H9 (cell line): ENCODE data around the gene PTPRC. TPM values are rescaled to one million over a fixed set of nuclear protein-coding genes. Genes with fewer than 3 reads are reported as not detected.

Source experiments
- DNase-seq: peaks from one replicate; pipeline ENCODE4 v3.0.0-alpha.2; 2017
- H2AFZ ChIP-seq: one replicate; pipeline ENCODE4 v1.6.1; 2013; ENCODE audit warnings: mild to moderate bottlenecking, low read length, control low read depth, moderate library complexity
- H2AK5ac ChIP-seq: 2 replicates; pipeline ENCODE4 v1.6.1; 2013; ENCODE audit warnings: low read length, control low read depth, mixed read lengths; ENCODE audit not compliant: insufficient read length
- H2BK120ac ChIP-seq: one replicate; pipeline ENCODE4 v1.6.1; 2013; ENCODE audit warnings: low read depth, mild to moderate bottlenecking, low read length, control low read depth, inconsistent platforms; ENCODE audit not compliant: poor library complexity, severe bottlenecking
- H2BK12ac ChIP-seq: 2 replicates; pipeline ENCODE4 v1.6.1; 2013; ENCODE audit warnings: low read length, control low read depth, mixed read lengths, low read depth; ENCODE audit not compliant: insufficient read length
- H2BK15ac ChIP-seq: 2 replicates; pipeline ENCODE4 v1.6.1; 2013; ENCODE audit warnings: low read depth, low read length, control low read depth
- H2BK20ac ChIP-seq: one replicate; pipeline ENCODE4 v1.6.1; 2013; ENCODE audit warnings: low read depth, mild to moderate bottlenecking, low read length, control low read depth, inconsistent platforms; ENCODE audit not compliant: poor library complexity, severe bottlenecking
- H2BK5ac ChIP-seq: 2 replicates; pipeline ENCODE4 v1.6.1; 2013; ENCODE audit warnings: low read length, control low read depth, mixed read lengths; ENCODE audit not compliant: insufficient read length
- H3K14ac ChIP-seq: 2 replicates; pipeline ENCODE4 v1.6.1; 2013; ENCODE audit warnings: low read length, control low read depth; ENCODE audit not compliant: insufficient read depth
- H3K18ac ChIP-seq: 2 replicates; pipeline ENCODE4 v1.6.1; 2013; ENCODE audit warnings: low read depth, mild to moderate bottlenecking, mixed read lengths, low read length, control low read depth; ENCODE audit not compliant: insufficient read length
- H3K23ac ChIP-seq: 2 replicates; pipeline ENCODE4 v1.6.1; 2013; ENCODE audit warnings: low read length, control low read depth, mixed read lengths, low read depth; ENCODE audit not compliant: insufficient read length
- H3K23me2 ChIP-seq: 2 replicates; pipeline ENCODE4 v1.6.1; 2013; ENCODE audit warnings: low read depth, mild to moderate bottlenecking, mixed read lengths, low read length, control low read depth; ENCODE audit not compliant: insufficient read length, poor library complexity, severe bottlenecking
- H3K27ac ChIP-seq: 2 replicates; pipeline ENCODE4 v1.5.1; 2013; ENCODE audit warnings: low read length, control low read depth, mixed read lengths, low read depth; ENCODE audit not compliant: insufficient read length
- H3K27me3 ChIP-seq: 2 replicates; pipeline ENCODE4 v1.6.1; 2013; ENCODE audit warnings: low read length, control low read depth, inconsistent platforms; ENCODE audit not compliant: insufficient read depth
- H3K4ac ChIP-seq: 2 replicates; pipeline ENCODE4 v1.6.1; 2013; ENCODE audit warnings: low read depth, mild to moderate bottlenecking, control low read depth, inconsistent platforms, low read length, moderate library complexity
- H3K4me1 ChIP-seq: 2 replicates; pipeline ENCODE4 v1.6.1; 2013; ENCODE audit warnings: low read length, control low read depth, inconsistent platforms; ENCODE audit not compliant: insufficient read depth
- H3K4me2 ChIP-seq: 2 replicates; pipeline ENCODE4 v1.6.1; 2013; ENCODE audit warnings: low read length, control low read depth, mixed read lengths; ENCODE audit not compliant: insufficient read length, insufficient read depth
- H3K56ac ChIP-seq: 2 replicates; pipeline ENCODE4 v1.6.1; 2013; ENCODE audit warnings: low read depth, mild to moderate bottlenecking, mixed read lengths, low read length, control low read depth; ENCODE audit not compliant: insufficient read length
- H3K79me1 ChIP-seq: 2 replicates; pipeline ENCODE4 v1.6.1; 2013; ENCODE audit warnings: low read depth, mild to moderate bottlenecking, moderate library complexity, low read length, control low read depth, inconsistent platforms; ENCODE audit not compliant: insufficient read depth, poor library complexity, severe bottlenecking
- H3K79me2 ChIP-seq: 2 replicates; pipeline ENCODE4 v1.6.1; 2013; ENCODE audit warnings: low read length, control low read depth, inconsistent platforms; ENCODE audit not compliant: insufficient read depth
- H3K9ac ChIP-seq: 2 replicates; pipeline ENCODE4 v1.6.1; 2013; ENCODE audit warnings: low read length, control low read depth, mixed read lengths; ENCODE audit not compliant: insufficient read length; ENCODE audit errors: extremely low read depth
- H3K9me3 ChIP-seq: one replicate; pipeline ENCODE4 v1.6.1; 2013; ENCODE audit warnings: low read depth, low read length, inconsistent platforms; ENCODE audit not compliant: control insufficient read depth
- H3T11ph ChIP-seq: one replicate; pipeline ENCODE4 v1.6.1; 2013; ENCODE audit warnings: mild to moderate bottlenecking, low read length, control low read depth, inconsistent platforms
- H4K20me1 ChIP-seq: one replicate; pipeline ENCODE4 v1.6.1; 2013; ENCODE audit not compliant: control insufficient read depth, insufficient read length, insufficient read depth
- H4K5ac ChIP-seq: 2 replicates; pipeline ENCODE4 v1.6.1; 2013; ENCODE audit warnings: low read depth, mild to moderate bottlenecking, mixed read lengths, low read length, control low read depth; ENCODE audit not compliant: insufficient read length
- H4K8ac ChIP-seq: replicated peaks from 2 replicates; pipeline ENCODE4 v1.6.1; 2013; ENCODE audit warnings: low read length, control low read depth, mixed read lengths, low read depth; ENCODE audit not compliant: insufficient read length
- H4K91ac ChIP-seq: 2 replicates; pipeline ENCODE4 v1.6.1; 2013; ENCODE audit warnings: low read depth, mild to moderate bottlenecking, moderate library complexity, mixed read lengths, low read length, control low read depth; ENCODE audit not compliant: insufficient read length
- H3K27ac Mint-ChIP-seq, 3 experiments: 2 replicates in 2 of 3; 3 replicates in 1 of 3; pipeline ENCODE4 v1.8.0; 2020 to 2021; ENCODE audit warnings: mixed read lengths in 3 of 3, mild to moderate bottlenecking in 1 of 3, moderate library complexity in 1 of 3
- H3K27me3 Mint-ChIP-seq: 2 replicates; pipeline ENCODE4 v1.8.0; 2021; ENCODE audit warnings: low read depth, mild to moderate bottlenecking, moderate library complexity, mixed read lengths
- H3K36me3 Mint-ChIP-seq, 3 experiments: 2 replicates in 2 of 3; 3 replicates in 1 of 3; pipeline ENCODE4 v1.8.0; 2020 to 2021; ENCODE audit warnings: low read depth in 3 of 3, mixed read lengths in 3 of 3; ENCODE audit not compliant: insufficient read depth in 1 of 3
- H3K4me1 Mint-ChIP-seq, 2 experiments: 2 replicates each; pipeline ENCODE4 v1.8.0; 2020; ENCODE audit warnings: mixed read lengths in 2 of 2
- H3K4me3 Mint-ChIP-seq, 2 experiments: 2 replicates in 1 of 2; 3 replicates in 1 of 2; pipeline ENCODE4 v1.8.0; 2020 to 2021; ENCODE audit warnings: mild to moderate bottlenecking in 2 of 2, mixed read lengths in 2 of 2, moderate library complexity in 1 of 2
- H3K9me3 Mint-ChIP-seq, 2 experiments: 2 replicates in 1 of 2; 3 replicates in 1 of 2; pipeline ENCODE4 v1.8.0; 2020; ENCODE audit warnings: mild to moderate bottlenecking in 2 of 2, mixed read lengths in 2 of 2, moderate library complexity in 1 of 2
- CTCF ChIP-seq: fragments of 200-600 bp; sonication (generic); conservative IDR thresholded peaks from 3 replicates; pipeline ENCODE4 v1.8.0; 2021; ENCODE audit warnings: antibody characterized with exemption, mild to moderate bottlenecking
- WGBS: extraction: QIAGEN DNeasy Blood & Tissue Kit; methylation state at CpG from one replicate; pipeline ENCODE4 v1.1.7; 2013; ENCODE audit warnings: missing lambda C conversion rate, low lambda C conversion rate, mixed read lengths; ENCODE audit not compliant: insufficient read length; ENCODE audit errors: extremely low coverage; 5-methylcytosine and 5-hydroxymethylcytosine counted together
- total RNA-seq: library from RNA; stranded (reverse); gene quantifications from 2 replicates; pipeline ENCODE4 v1.2.1, GENCODE V29; 2021

Gene PTPRC
- total RNA-seq, 1 experiment from 2014 or later: not detected

GRCh38 chr1:198780376-198780775 lies 141.5 kb downstream of the PTPRC start:
- H3K27me3 Mint-ChIP-seq: no peaks in the 10 kb centered on the region
- Histone ChIP-seq H4K8ac (no peak overlapping the region), H2BK20ac (no peak overlapping the region), H3K18ac (no peak overlapping the region), H2AFZ (no peak overlapping the region), H3K23me2 (no peaks in the 10 kb centered on the region), H4K20me1 (no peaks in the 10 kb centered on the region), H2BK15ac (no peak overlapping the region), H3K23ac (no peak overlapping the region), H4K91ac (no peak overlapping the region), H2BK5ac (no peak overlapping the region), H2BK120ac (no peak overlapping the region), H3K4me2 (no peak overlapping the region), H2AK5ac (no peak overlapping the region), H4K5ac (no peak overlapping the region), H2BK12ac (no peak overlapping the region), H3T11ph (no peak overlapping the region), H3K9ac (no peak overlapping the region), H3K79me2 (no peaks in the 10 kb centered on the region), H3K79me1 (no peaks in the 10 kb centered on the region), H3K4me1 (no peaks in the 10 kb centered on the region), H3K9me3 (no peaks in the 10 kb centered on the region), H3K27me3 (no peaks in the 10 kb centered on the region), H3K14ac (no peak overlapping the region), H3K56ac (no peak overlapping the region), H3K4ac (no peak overlapping the region), H3K27ac (no peak overlapping the region)
- H3K4me1 Mint-ChIP-seq: peaks cover 4 to 5% of the 10 kb centered on the region in 2 experiments
- H3K9me3 Mint-ChIP-seq: no peaks in the 10 kb centered on the region
- no CpG with 5 or more reads among the region's 1 CpG for WGBS
- no peak overlapping the region for H3K4me3 Mint-ChIP-seq
- no peak for DNase-seq
- no peak overlapping the region for H3K27ac Mint-ChIP-seq
- H3K36me3 Mint-ChIP-seq: no peaks in the 10 kb centered on the region
- TF ChIP-seq CTCF: no peak
